Amniotic epithelial cell (primary cell): ENCODE data around the gene FAF2.
"Not testable (repeated sequence)": the region's sequence is repeated elsewhere in the genome, so short reads cannot be mapped to it uniquely, and the experiment has no call there.

Experiments used
- DNase-seq: peaks from one replicate; pipeline ENCODE4 v3.0.0-alpha.2; 2010; ENCODE audit warnings: low read depth

Gene FAF2

GRCh38 chr5:176458904-176459561, 10.8 kb downstream of the FAF2 start:
- DNase-seq = no peak

GRCh38 chr5:176461349-176461748, 13.2 kb downstream of the FAF2 start:
- DNase-seq = no peak

- peak; percentile 31 for DNase-seq
These were observed 15.1 kb downstream of the FAF2 start for GRCh38 chr5:176463113-176463764.

- peak; percentile 95 for DNase-seq
These were observed 18.2 kb downstream of the FAF2 start for GRCh38 chr5:176466245-176466871.

GRCh38 chr5:176469296-176469695, 21.1 kb downstream of the FAF2 start:
- no peak for DNase-seq

- DNase-seq = no peak
These were observed 22.4 kb downstream of the FAF2 start for GRCh38 chr5:176470539-176470938.

GRCh38 chr5:176471098-176471497, 22.9 kb downstream of the FAF2 start:
- no peak for DNase-seq

GRCh38 chr5:176473335-176474006, 25.3 kb downstream of the FAF2 start:
- DNase-seq = no peak

GRCh38 chr5:176474476-176474875, 26.3 kb downstream of the FAF2 start:
- peak; percentile 63 for DNase-seq

GRCh38 chr5:176481711-176482110, 33.5 kb downstream of the FAF2 start:
- DNase-seq = no peak

GRCh38 chr5:176485176-176485575, 37.0 kb downstream of the FAF2 start:
- no peak for DNase-seq

- no peak for DNase-seq
These were observed 38.1 kb downstream of the FAF2 start for GRCh38 chr5:176486189-176486757.

GRCh38 chr5:176487160-176487559, 39.0 kb downstream of the FAF2 start:
- not testable (repeated sequence) for DNase-seq

GRCh38 chr5:176489077-176489476, 40.9 kb downstream of the FAF2 start:
- no peak for DNase-seq

GRCh38 chr5:176490301-176490700, 42.1 kb downstream of the FAF2 start:
- DNase-seq = no peak

GRCh38 chr5:176491101-176491502, 42.9 kb downstream of the FAF2 start:
- DNase-seq = no peak

- no peak for DNase-seq
These were observed 43.7 kb downstream of the FAF2 start for GRCh38 chr5:176491901-176492300.

GRCh38 chr5:176492431-176492830, 44.2 kb downstream of the FAF2 start:
- peak; percentile 43 for DNase-seq

- peak; percentile 16 for DNase-seq
These were observed 49.7 kb downstream of the FAF2 start for GRCh38 chr5:176497852-176498251.

GRCh38 chr5:176499273-176499672, 51.1 kb downstream of the FAF2 start:
- DNase-seq = no peak

- DNase-seq = no peak
These were observed 52.3 kb downstream of the FAF2 start for GRCh38 chr5:176500511-176500910.

- DNase-seq = peak; percentile 91
These were observed 53.1 kb downstream of the FAF2 start for GRCh38 chr5:176501333-176501732.
